ENCODE measurements around the gene NOTUM. TPM values are rescaled to one million over a fixed set of nuclear protein-coding genes. Genes with fewer than 3 reads are reported as not detected.

The NOTUM gene
- total and polyA plus RNA-seq, 2 donors (not counting 1 experiment from before 2014, with no cell fraction given) = 0.02 to 0.50 TPM

DNA sequence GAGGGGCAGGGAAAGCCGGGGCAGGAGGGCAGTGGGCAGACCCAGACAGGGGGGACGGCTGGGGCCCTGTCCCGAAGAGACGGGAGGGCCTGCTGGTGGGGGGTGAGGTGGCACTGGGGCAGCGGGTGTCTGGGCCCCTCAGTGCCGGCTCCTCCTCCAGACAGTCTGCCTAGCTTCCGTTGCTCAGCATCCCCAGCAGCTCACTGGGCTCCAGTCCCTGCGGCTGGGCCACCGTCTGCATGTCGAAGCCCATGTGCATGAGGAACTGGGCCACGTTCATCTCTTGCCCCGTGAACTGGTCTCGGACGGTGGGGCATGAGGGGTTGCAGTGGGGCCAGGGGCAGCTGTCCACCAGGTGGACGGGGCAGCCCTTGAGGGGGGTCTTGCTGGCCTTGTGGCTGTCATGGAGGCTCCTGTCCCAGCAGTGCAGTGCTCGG is 8.2 kb downstream of the NOTUM start:
- no peak for TF ChIP-seq EZH2 (IDR thresholded peaks at IDR 0.05; ENCODE audit: low read length, missing control alignments)
- TF ChIP-seq, protein P1, sequence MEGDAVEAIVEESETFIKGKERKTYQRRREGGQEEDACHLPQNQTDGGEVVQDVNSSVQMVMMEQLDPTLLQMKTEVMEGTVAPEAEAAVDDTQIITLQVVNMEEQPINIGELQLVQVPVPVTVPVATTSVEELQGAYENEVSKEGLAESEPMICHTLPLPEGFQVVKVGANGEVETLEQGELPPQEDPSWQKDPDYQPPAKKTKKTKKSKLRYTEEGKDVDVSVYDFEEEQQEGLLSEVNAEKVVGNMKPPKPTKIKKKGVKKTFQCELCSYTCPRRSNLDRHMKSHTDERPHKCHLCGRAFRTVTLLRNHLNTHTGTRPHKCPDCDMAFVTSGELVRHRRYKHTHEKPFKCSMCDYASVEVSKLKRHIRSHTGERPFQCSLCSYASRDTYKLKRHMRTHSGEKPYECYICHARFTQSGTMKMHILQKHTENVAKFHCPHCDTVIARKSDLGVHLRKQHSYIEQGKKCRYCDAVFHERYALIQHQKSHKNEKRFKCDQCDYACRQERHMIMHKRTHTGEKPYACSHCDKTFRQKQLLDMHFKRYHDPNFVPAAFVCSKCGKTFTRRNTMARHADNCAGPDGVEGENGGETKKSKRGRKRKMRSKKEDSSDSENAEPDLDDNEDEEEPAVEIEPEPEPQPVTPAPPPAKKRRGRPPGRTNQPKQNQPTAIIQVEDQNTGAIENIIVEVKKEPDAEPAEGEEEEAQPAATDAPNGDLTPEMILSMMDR (conservative IDR thresholded peaks at IDR 0.05 in 1 of 2, IDR thresholded peaks at IDR 0.05 in 1 of 2; ENCODE audit: low read depth in 1 of 2, low read length in 2 of 2) = no peak
- no peaks in the 10 kb centered on the region for H3K36me3 ChIP-seq (ENCODE audit: control insufficient read depth, insufficient read depth, low read length)
- H3K4me1 ChIP-seq (ENCODE audit: control insufficient read depth, extremely low read depth, insufficient read depth, low read length) = no peaks in the 10 kb centered on the region
- no peaks in the 10 kb centered on the region for H3K9me3 ChIP-seq (ENCODE audit: control insufficient read depth, insufficient read depth, low read depth, low read length)
- DNase-seq (ENCODE audit: low read depth in 2 of 2) = no peak
- H3K4me3 ChIP-seq (replicated peaks in 1 of 4; ENCODE audit: control extremely low read depth in 1 of 4, insufficient read depth in 1 of 4, low read depth in 3 of 4, low read length in 4 of 4) = no peak overlapping the region
- peaks cover 2% of the 10 kb centered on the region for H3K27me3 ChIP-seq (ENCODE audit: control insufficient read depth, insufficient read depth, low read length)
- no peak overlapping the region for H3K27ac ChIP-seq (ENCODE audit: insufficient read depth, low read length)
- no peak overlapping the region for H2AFZ ChIP-seq (ENCODE audit: low read length)
- H4K20me1 ChIP-seq (ENCODE audit: control insufficient read depth, extremely low read depth, insufficient read depth, low read length) = no peaks in the 10 kb centered on the region
- H3K79me2 ChIP-seq (ENCODE audit: control insufficient read depth, insufficient read depth, low read length) = no peaks in the 10 kb centered on the region
- no peak overlapping the region for H3K4me2 ChIP-seq (ENCODE audit: extremely low read depth, insufficient read depth, low read length)
- H3K9ac ChIP-seq (ENCODE audit: insufficient read depth, low read length) = no peak overlapping the region

DNA sequence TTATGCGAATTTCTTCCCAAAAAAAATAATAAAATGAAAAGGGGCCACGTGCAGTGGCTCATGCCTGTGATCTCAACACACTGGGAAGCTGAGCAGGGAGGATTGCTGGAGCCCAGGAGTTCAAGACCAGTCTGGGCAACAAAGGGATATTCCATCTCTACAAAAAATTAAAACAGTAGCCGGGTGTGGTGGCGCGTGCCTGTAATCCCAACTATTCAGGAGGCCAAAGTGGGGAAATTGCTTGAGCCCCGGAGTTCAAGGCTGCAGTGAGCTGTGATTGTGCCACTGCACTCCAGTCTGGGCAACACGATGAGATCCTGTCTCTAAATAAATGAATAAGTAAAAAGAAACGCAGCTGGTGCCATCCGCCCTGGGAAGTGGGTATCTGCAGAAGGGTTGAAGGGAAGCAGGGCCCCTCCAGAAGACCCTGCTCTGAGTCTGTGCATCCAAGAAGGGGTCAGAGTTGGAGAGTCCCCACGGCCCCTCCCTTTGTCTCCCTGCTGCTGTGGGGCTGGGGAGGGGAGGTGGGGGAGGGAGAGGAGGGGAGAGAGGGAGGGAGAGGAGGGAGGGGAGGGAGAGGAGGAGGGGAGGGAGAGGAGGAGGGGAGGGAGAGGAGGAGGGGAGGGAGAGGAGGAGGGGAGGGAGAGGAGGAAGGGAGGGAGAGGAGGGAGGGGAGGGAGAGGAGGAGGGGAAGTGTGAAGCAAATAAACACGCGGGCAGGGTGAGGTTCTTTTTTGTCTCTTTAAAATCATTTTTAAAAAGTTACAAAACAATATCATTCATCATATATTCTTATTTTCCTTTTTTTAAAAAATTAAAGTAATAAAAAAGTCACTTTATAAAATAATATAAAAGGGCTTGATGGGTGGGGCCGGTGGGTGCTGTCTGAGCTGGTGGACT is 9.0 kb downstream of the NOTUM start:
- Histone ChIP-seq H4K20me1 (ENCODE audit: control insufficient read depth, extremely low read depth, insufficient read depth, low read length) (no peaks in the 10 kb centered on the region), H3K79me2 (ENCODE audit: control insufficient read depth, insufficient read depth, low read length) (no peaks in the 10 kb centered on the region)

DNA sequence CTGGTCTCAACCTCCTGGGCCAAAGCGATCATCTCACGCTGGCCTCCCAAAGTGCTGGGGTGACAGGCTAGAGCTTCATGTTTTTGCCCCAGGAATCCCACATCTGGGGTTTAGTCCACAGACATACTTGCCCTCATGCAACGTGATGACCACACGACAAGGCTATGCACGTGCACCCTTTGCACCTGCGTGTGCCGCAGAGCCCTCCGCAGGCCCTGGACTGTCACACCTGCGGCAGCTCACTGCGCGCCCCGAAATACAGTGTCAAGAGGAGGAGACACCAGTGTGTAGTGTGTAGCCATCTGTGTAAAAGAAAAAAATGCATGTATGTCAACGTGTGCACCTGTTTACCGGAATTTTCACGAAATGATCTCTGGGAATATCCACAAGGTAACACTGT is 10.5 kb downstream of the NOTUM start:
- Histone ChIP-seq H4K20me1 (ENCODE audit: control insufficient read depth, extremely low read depth, insufficient read depth, low read length) (no peaks in the 10 kb centered on the region), H3K27ac (ENCODE audit: insufficient read depth, low read length) (no peak overlapping the region), H3K9ac (ENCODE audit: insufficient read depth, low read length) (no peak overlapping the region), H3K9me3 (ENCODE audit: control insufficient read depth, insufficient read depth, low read depth, low read length) (no peaks in the 10 kb centered on the region), H3K4me3 (replicated peaks in 1 of 4; ENCODE audit: control extremely low read depth in 1 of 4, insufficient read depth in 1 of 4, low read depth in 3 of 4, low read length in 4 of 4) (no peak overlapping the region), H3K36me3 (ENCODE audit: control insufficient read depth, insufficient read depth, low read length) (no peaks in the 10 kb centered on the region), H3K4me1 (ENCODE audit: control insufficient read depth, extremely low read depth, insufficient read depth, low read length) (no peaks in the 10 kb centered on the region), H3K27me3 (ENCODE audit: control insufficient read depth, insufficient read depth, low read length) (peaks cover 2% of the 10 kb centered on the region), H3K4me2 (ENCODE audit: extremely low read depth, insufficient read depth, low read length) (no peak overlapping the region), H3K79me2 (ENCODE audit: control insufficient read depth, insufficient read depth, low read length) (no peaks in the 10 kb centered on the region), H2AFZ (ENCODE audit: low read length) (no peak overlapping the region)
- TF ChIP-seq, protein P1 (conservative IDR thresholded peaks at IDR 0.05 in 1 of 2, IDR thresholded peaks at IDR 0.05 in 1 of 2; ENCODE audit: low read depth in 1 of 2, low read length in 2 of 2) = no peak
- no peak for TF ChIP-seq EZH2 (IDR thresholded peaks at IDR 0.05; ENCODE audit: low read length, missing control alignments)
- no peak for DNase-seq (ENCODE audit: low read depth in 2 of 2)

More for the DNA sequence above, 9.0 kb downstream of the NOTUM start:
- no peaks in the 10 kb centered on the region for H3K4me1 ChIP-seq (ENCODE audit: control insufficient read depth, extremely low read depth, insufficient read depth, low read length)
- H3K4me3 ChIP-seq (replicated peaks in 1 of 4; ENCODE audit: control extremely low read depth in 1 of 4, insufficient read depth in 1 of 4, low read depth in 3 of 4, low read length in 4 of 4) = no peak overlapping the region
- H3K9me3 ChIP-seq (ENCODE audit: control insufficient read depth, insufficient read depth, low read depth, low read length) = no peaks in the 10 kb centered on the region
- H3K4me2 ChIP-seq (ENCODE audit: extremely low read depth, insufficient read depth, low read length) = no peak overlapping the region
- H3K9ac ChIP-seq (ENCODE audit: insufficient read depth, low read length) = no peak overlapping the region
- H3K36me3 ChIP-seq (ENCODE audit: control insufficient read depth, insufficient read depth, low read length) = no peaks in the 10 kb centered on the region
- H2AFZ ChIP-seq (ENCODE audit: low read length) = no peak overlapping the region
- peaks cover 2% of the 10 kb centered on the region for H3K27me3 ChIP-seq (ENCODE audit: control insufficient read depth, insufficient read depth, low read length)
- no peak for DNase-seq (ENCODE audit: low read depth in 2 of 2)
- H3K27ac ChIP-seq (ENCODE audit: insufficient read depth, low read length) = no peak overlapping the region
- TF ChIP-seq EZH2 (IDR thresholded peaks at IDR 0.05; ENCODE audit: low read length, missing control alignments) = no peak
- TF ChIP-seq, protein P1 (conservative IDR thresholded peaks at IDR 0.05 in 1 of 2, IDR thresholded peaks at IDR 0.05 in 1 of 2; ENCODE audit: low read depth in 1 of 2, low read length in 2 of 2) = no peak
